Activated T-cell treated with anti-CD3 and anti-CD28 coated beads for 4 hours (primary cell): Measurements from ENCODE around the gene SKIC2.
"Not testable (repeated sequence)": the region's sequence is repeated elsewhere in the genome, so short reads cannot be mapped to it uniquely, and the experiment has no call there.

ENCODE experiments used
- DNase-seq: peaks from one replicate; pipeline ENCODE4 v3.0.0-alpha.2; 2020

SKIC2 gene

DNA sequence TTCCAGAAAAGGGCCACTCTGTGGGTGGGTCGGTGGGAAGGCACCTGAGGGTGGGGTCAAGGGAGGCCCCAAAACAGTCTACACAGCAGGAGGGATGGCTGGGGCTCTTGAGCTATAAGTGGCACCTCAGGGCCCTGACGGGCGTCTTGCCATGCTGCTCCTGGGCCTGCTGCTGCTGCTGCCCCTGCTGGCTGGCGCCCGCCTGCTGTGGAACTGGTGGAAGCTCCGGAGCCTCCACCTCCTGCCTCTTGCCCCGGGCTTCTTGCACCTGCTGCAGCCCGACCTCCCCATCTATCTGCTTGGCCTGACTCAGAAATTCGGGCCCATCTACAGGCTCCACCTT is 46.5 kb downstream of the SKIC2 start:
- DNase-seq, result not testable (repeated sequence)

- DNase-seq, result not testable (repeated sequence)
These were observed 47.1 kb downstream of the SKIC2 start for GRCh38 chr6:32005991-32006529.

DNA sequence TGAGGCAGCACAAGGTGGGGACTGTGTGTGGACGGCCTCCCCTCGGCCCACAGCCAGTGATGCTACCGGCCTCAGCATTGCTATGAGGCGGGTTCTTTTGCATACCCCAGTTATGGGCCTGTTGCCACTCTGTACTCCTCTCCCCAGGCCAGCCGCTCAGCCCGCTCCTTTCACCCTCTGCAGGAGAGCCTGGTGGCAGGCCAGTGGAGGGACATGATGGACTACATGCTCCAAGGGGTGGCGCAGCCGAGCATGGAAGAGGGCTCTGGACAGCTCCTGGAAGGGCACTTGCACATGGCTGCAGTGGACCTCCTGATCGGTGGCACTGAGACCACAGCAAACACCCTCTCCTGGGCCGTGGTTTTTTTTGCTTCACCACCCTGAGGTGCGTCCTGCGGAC is 48.1 kb downstream of the SKIC2 start:
- DNase-seq, result not testable (repeated sequence)

DNA sequence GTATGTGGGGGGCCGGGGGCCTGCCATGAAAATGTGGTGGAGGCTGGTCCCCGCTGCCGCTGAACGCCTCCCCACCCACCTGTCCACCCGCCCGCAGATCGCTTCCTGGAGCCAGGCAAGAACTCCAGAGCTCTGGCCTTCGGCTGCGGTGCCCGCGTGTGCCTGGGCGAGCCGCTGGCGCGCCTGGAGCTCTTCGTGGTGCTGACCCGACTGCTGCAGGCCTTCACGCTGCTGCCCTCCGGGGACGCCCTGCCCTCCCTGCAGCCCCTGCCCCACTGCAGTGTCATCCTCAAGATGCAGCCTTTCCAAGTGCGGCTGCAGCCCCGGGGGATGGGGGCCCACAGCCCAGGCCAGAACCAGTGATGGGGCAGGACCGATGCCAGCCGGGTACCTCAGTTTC is 49.1 kb downstream of the SKIC2 start:
- DNase-seq, result not testable (repeated sequence)

- not testable (repeated sequence) for DNase-seq
These were observed 49.6 kb downstream of the SKIC2 start for GRCh38 chr6:32008616-32009015.

- DNase-seq, result not testable (repeated sequence)
These were observed 50.6 kb downstream of the SKIC2 start for GRCh38 chr6:32009537-32009936.

- DNase-seq, result not testable (repeated sequence)
These were observed 52.0 kb downstream of the SKIC2 start for GRCh38 chr6:32010856-32011530.

GRCh38 chr6:32012941-32013617 is 54.1 kb downstream of the SKIC2 start:
- not testable (repeated sequence) for DNase-seq

DNA sequence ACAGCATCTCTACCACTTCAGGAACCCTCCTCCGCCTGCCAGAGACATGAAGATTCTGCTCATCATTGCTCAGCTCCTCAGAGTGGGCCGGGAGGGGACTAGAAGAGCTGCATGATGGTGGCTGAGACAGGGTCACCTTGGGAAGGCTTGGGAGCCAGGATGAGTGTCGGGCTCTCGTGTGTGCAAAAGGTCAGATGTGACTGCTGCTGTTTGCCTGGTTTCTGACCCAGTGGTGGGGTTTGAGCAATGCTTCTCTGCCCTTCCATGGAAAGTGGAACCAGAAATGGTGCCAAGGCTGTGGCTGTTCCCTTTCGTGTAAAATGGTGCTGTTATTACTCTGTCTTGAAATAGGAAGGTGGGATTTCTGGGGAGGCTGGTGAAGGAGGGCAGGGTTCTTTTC is 54.8 kb downstream of the SKIC2 start:
- not testable (repeated sequence) for DNase-seq

DNA sequence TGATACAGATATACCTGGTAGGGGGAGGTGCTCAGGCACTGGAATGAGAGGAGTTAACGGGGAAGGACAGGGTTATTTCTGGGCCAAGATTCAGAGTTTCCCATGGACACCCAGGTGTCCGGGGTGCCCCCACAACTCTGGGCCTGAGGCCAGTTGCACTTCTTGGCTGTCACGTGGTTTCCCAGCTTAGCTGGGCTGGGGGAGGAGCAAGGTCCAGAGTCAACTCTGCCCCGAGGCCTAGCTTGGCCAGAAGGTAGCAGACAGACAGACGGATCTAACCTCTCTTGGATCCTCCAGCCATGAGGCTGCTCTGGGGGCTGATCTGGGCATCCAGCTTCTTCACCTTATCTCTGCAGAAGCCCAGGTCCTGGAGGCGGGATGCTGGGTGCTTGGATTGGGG is 55.6 kb downstream of the SKIC2 start, which contains the start of gene C4B:
Gene C4B (plus strand): TSS at position 249 of the 400 bp plus-strand sequence. CDS start 51 bp downstream, at position 300.
- not testable (repeated sequence) for DNase-seq
